Measurements from ENCODE around the gene E2F1. TPM values are rescaled to one million over a fixed set of nuclear protein-coding genes. Genes with fewer than 3 reads are reported as not detected.

Gene E2F1
- total and polyA plus RNA-seq, 4 experiments from 2014 or later, result 0.46 to 2.6 (median 1.6) TPM

DNA sequence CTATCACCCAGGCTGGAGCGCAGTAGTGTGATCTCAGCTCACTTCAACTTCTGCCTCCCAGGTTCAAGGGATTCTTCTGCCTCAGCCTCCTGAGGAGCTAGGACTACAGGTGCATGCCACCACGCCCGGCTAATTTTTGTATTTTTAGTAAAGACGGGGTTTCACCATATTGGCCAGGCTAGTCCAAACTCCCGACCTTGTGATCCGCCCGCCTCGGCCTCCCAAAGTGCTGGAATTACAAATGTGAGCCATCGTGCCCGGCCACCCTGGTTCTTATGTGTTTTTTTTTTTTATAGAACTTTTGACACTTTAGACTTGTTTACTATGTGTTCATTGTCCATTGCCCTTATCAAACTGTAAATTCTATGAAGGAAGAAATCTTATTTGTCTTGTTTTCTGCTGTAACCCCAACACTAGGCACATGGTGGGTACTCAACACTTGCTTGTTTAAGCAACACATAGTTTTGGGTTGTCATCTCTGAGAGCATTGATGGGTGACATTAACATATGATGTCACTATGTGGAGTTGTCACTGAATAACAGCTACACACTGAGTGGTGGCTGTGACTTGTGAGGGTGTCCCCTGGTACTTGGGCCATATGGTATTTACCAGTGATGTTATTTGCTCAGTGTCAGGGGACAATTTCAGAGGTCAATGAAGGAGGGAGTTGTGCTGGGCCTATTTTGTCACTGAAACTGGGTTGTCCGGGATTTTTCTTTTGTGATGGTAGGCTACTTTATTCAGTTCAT is 35.4 kb upstream of the E2F1 start:
- H3K4me1 ChIP-seq (ENCODE audit: insufficient read depth, low read length), result peaks cover 15% of the 10 kb centered on the region
- CTCF ChIA-PET (ENCODE audit: partially characterized antibody), result interaction anchor here (0.6 to 1.8 kb wide), 3 partner anchors 55 to 320 kb away, joined by 3 to 4 read pairs (median 3); partner anchors contain the start of genes ACTL10 and CDK5RAP1

GRCh38 chr20:33719989-33720709 is 34.0 kb upstream of the E2F1 start, which contains the start of gene PXMP4:
Gene PXMP4 (minus strand): TSS chr20:33720310. CDS start chr20:33720207, 103 bp downstream.
- H3K9me3 Mint-ChIP-seq, result peaks cover 0 to 8% (median 0%) of the 10 kb centered on the region in 8 donors
- H3K4me3 Mint-ChIP-seq, result peak within 1 kb of the TSS; percentile 86 to 97 (median 90)
- ChIA-PET POLR2A (ENCODE audit: partially characterized antibody) (interaction anchor here (0.6 to 3.2 kb wide), 24 partner anchors 10 to 392 kb away, joined by 3 to 55 read pairs (median 4); partner anchors contain the start of genes ACTL10, CBFA2T2, E2F1 and EIF2S2), CTCF (ENCODE audit: partially characterized antibody) (interaction anchor here (1.0 to 1.9 kb wide), 4 partner anchors 12 to 230 kb away, joined by 3 to 9 read pairs (median 4); partner anchors contain the start of genes ACTL10, CBFA2T2 and ZNF341)
- H3K4me1 ChIP-seq (ENCODE audit: insufficient read depth, low read length), result peaks cover 15% of the 10 kb centered on the region
- no peaks in the 10 kb centered on the region for H3K36me3 ChIP-seq (ENCODE audit: insufficient read depth, low read length)
- peak within 1 kb of the TSS; percentile 81 to 98 (median 92) for H3K27ac Mint-ChIP-seq
- peaks cover 0 to 12% of the 10 kb centered on the region in 2 donors for H3K36me3 Mint-ChIP-seq
- H3K4me3 ChIP-seq (ENCODE audit: low read length in 2 of 2), result peak within 1 kb of the TSS; percentile 25 to 88
- no peaks in the 10 kb centered on the region for H3K27me3 Mint-ChIP-seq
- H3K4me1 Mint-ChIP-seq, result peaks cover 18 to 40% (median 23%) of the 10 kb centered on the region in 4 donors
- intact Hi-C loops (cut with micrococcal nuclease), result loop anchor here (1.0 kb wide), 4 partner anchors 12 to 231 kb away; partner anchors contain the start of genes CHMP4B and E2F1
- DNase-seq, result peak; percentile 90 to 96 (median 94)
- no peaks in the 10 kb centered on the region for H3K9me3 ChIP-seq (ENCODE audit: control insufficient read depth in 1 of 2, low read length in 2 of 2)
- no peaks in the 10 kb centered on the region for H3K27me3 ChIP-seq (ENCODE audit: insufficient read depth, low read length)
- H3K27ac ChIP-seq (ENCODE audit: low read depth, low read length), result peak within 1 kb of the TSS; percentile 67

More for the DNA sequence above, 35.4 kb upstream of the E2F1 start:
- Mint-ChIP-seq H3K36me3 (peaks cover 0 to 6% of the 10 kb centered on the region in 2 donors), H3K4me1 (peaks cover 15 to 36% (median 20%) of the 10 kb centered on the region in 4 donors), H3K9me3 (peaks cover 0 to 8% (median 0%) of the 10 kb centered on the region in 8 donors), H3K27me3 (no peaks in the 10 kb centered on the region), H3K4me3 (peak overlapping the region in 5 of 8 donors; percentile 35 to 97 (median 88)), H3K27ac (peak overlapping the region in 2 of 7 donors; percentile 58 to 95)
- H3K4me3 ChIP-seq (ENCODE audit: low read length in 2 of 2), result no peak overlapping the region
- H3K36me3 ChIP-seq (ENCODE audit: insufficient read depth, low read length), result no peaks in the 10 kb centered on the region
- no peaks in the 10 kb centered on the region for H3K27me3 ChIP-seq (ENCODE audit: insufficient read depth, low read length)
- DNase-seq, result no peak
- H3K9me3 ChIP-seq (ENCODE audit: control insufficient read depth in 1 of 2, low read length in 2 of 2), result no peaks in the 10 kb centered on the region
- no peak overlapping the region for H3K27ac ChIP-seq (ENCODE audit: low read depth, low read length)
- intact Hi-C loops (cut with micrococcal nuclease), result no loop called here
- POLR2A ChIA-PET (ENCODE audit: partially characterized antibody), result interaction anchor here (2.3 to 3.2 kb wide), 4 partner anchors 11 to 232 kb away, joined by 13 to 55 read pairs (median 20); partner anchors contain the start of genes CBFA2T2 and ZNF341

DNA sequence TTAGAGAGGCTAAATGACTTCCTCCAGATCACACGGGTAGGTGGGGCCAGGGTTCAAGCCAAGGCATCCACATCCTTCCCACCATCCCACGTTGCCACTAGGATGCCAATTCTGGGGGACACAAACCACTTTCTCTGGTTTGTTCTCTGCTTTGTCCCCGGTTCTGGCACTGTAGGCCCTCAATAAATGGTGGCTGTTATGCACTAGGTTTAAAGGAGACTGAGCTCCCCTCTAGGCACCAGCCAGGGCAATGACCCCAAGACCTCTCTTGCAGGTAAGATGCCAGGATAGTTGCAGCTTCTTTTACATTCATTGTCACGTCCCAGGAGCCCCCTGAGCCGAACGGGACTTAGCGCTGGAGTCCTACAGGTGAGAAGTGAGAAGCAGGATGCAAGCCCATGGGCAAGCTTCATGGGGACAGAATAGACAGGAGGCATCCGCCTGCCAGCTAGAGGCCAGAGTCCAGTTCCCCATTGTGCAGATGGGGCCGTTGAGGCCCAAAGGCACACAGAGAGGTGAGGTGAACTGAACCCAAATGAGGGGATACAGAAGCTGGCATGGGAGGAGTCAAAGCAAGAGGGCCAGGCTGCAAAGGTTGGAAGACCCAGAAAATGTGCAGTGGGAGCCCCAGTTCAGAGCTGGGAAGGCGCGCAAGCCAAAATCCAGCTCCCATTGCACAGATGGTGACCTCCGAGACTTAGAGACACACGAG is 33.2 kb upstream of the E2F1 start:
- Histone ChIP-seq H3K27me3 (ENCODE audit: insufficient read depth, low read length) (no peaks in the 10 kb centered on the region), H3K36me3 (ENCODE audit: insufficient read depth, low read length) (peaks cover 5% of the 10 kb centered on the region), H3K27ac (ENCODE audit: low read depth, low read length) (peak overlapping the region; percentile 67), H3K9me3 (ENCODE audit: control insufficient read depth in 1 of 2, low read length in 2 of 2) (no peaks in the 10 kb centered on the region), H3K4me3 (ENCODE audit: low read length in 2 of 2) (peak overlapping the region; percentile 25 to 88), H3K4me1 (ENCODE audit: insufficient read depth, low read length) (peaks cover 15% of the 10 kb centered on the region)
- peak in 1 of 5 donors; percentile 1 for DNase-seq
- CTCF ChIA-PET (ENCODE audit: partially characterized antibody), result interaction anchor here (1.0 to 1.9 kb wide), 5 partner anchors 13 to 229 kb away, joined by 3 to 9 read pairs (median 4); partner anchors contain the start of genes ACTL10, CBFA2T2 and ZNF341
- POLR2A ChIA-PET (ENCODE audit: partially characterized antibody), result interaction anchor here (0.8 to 3.2 kb wide), 20 partner anchors 10 to 393 kb away, joined by 3 to 55 read pairs (median 6); partner anchors contain the start of genes ACTL10, CBFA2T2, E2F1 and EIF2S2
- intact Hi-C loops (cut with micrococcal nuclease), result no loop called here
- peaks cover 0 to 8% (median 0%) of the 10 kb centered on the region in 8 donors for H3K9me3 Mint-ChIP-seq
- H3K27me3 Mint-ChIP-seq, result no peaks in the 10 kb centered on the region
- peak overlapping the region; percentile 86 to 97 (median 90) for H3K4me3 Mint-ChIP-seq
- peaks cover 0 to 12% of the 10 kb centered on the region in 2 donors for H3K36me3 Mint-ChIP-seq
- peak overlapping the region; percentile 81 to 98 (median 92) for H3K27ac Mint-ChIP-seq
- peaks cover 18 to 40% (median 23%) of the 10 kb centered on the region in 4 donors for H3K4me1 Mint-ChIP-seq

DNA sequence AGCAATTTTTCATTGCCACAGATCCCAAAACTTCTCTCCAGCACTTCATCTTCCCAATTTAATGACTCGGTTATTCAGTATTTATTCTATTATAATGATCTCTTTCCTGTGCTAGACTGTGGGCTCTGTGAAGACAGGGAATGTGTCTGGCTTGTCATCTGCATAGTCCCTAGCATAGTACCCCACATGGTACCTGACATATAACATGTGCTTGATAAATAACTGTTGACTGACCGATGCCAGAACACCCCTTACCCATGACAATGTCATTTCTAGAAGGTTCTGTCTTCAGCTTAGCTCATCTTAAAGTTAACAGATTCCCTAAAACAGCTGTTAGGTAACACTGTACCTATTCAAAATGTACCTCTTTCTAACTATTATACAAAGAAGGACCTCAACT is 30.3 kb upstream of the E2F1 start:
- peaks cover 17 to 33% of the 10 kb centered on the region in 2 donors for H3K36me3 Mint-ChIP-seq
- H3K4me3 Mint-ChIP-seq, result no peak overlapping the region
- no peaks in the 10 kb centered on the region for H3K27me3 Mint-ChIP-seq
- Histone ChIP-seq H3K9me3 (ENCODE audit: control insufficient read depth in 1 of 2, low read length in 2 of 2) (no peaks in the 10 kb centered on the region), H3K4me1 (ENCODE audit: insufficient read depth, low read length) (peaks cover 15% of the 10 kb centered on the region), H3K27ac (ENCODE audit: low read depth, low read length) (no peak overlapping the region), H3K4me3 (ENCODE audit: low read length in 2 of 2) (no peak overlapping the region), H3K27me3 (ENCODE audit: insufficient read depth, low read length) (no peaks in the 10 kb centered on the region), H3K36me3 (ENCODE audit: insufficient read depth, low read length) (peaks cover 28% of the 10 kb centered on the region)
- peak overlapping the region in 1 of 7 donors; percentile 76 for H3K27ac Mint-ChIP-seq
- CTCF ChIA-PET (ENCODE audit: partially characterized antibody), result no interaction called here
- no peak for DNase-seq
- H3K4me1 Mint-ChIP-seq, result peaks cover 20 to 40% (median 26%) of the 10 kb centered on the region in 4 donors
- POLR2A ChIA-PET (ENCODE audit: partially characterized antibody), result no interaction called here
- intact Hi-C loops (cut with micrococcal nuclease), result no loop called here
- H3K9me3 Mint-ChIP-seq, result peaks cover 0 to 8% (median 0%) of the 10 kb centered on the region in 8 donors

- Mint-ChIP-seq H3K4me3 (no peak overlapping the region), H3K27ac (peak overlapping the region in 3 of 7 donors; percentile 27 to 70 (median 50)), H3K4me1 (peaks cover 5 to 32% (median 19%) of the 10 kb centered on the region in 4 donors), H3K27me3 (no peaks in the 10 kb centered on the region), H3K36me3 (peaks cover 26 to 40% of the 10 kb centered on the region in 2 donors), H3K9me3 (peaks cover 0 to 2% (median 0%) of the 10 kb centered on the region in 8 donors)
- peaks cover 34% of the 10 kb centered on the region for H3K36me3 ChIP-seq (ENCODE audit: insufficient read depth, low read length)
- CTCF ChIA-PET (ENCODE audit: partially characterized antibody), result no interaction called here
- H3K4me1 ChIP-seq (ENCODE audit: insufficient read depth, low read length), result peaks cover 12% of the 10 kb centered on the region
- no peak overlapping the region for H3K4me3 ChIP-seq (ENCODE audit: low read length in 2 of 2)
- H3K9me3 ChIP-seq (ENCODE audit: control insufficient read depth in 1 of 2, low read length in 2 of 2), result no peaks in the 10 kb centered on the region
- intact Hi-C loops (cut with micrococcal nuclease), result no loop called here
- H3K27ac ChIP-seq (ENCODE audit: low read depth, low read length), result no peak overlapping the region
- no peak for DNase-seq
- no peaks in the 10 kb centered on the region for H3K27me3 ChIP-seq (ENCODE audit: insufficient read depth, low read length)
- POLR2A ChIA-PET (ENCODE audit: partially characterized antibody), result no interaction called here
Observed at GRCh38 chr20:33713865-33714367, 27.7 kb upstream of the E2F1 start.

- intact Hi-C loops (cut with micrococcal nuclease), result no loop called here
- H3K4me3 ChIP-seq (ENCODE audit: low read length in 2 of 2), result no peak overlapping the region
- H3K36me3 Mint-ChIP-seq, result peaks cover 33 to 45% of the 10 kb centered on the region in 2 donors
Observed at GRCh38 chr20:33711446-33711738, 25.2 kb upstream of the E2F1 start.

More at GRCh38 chr20:33711446-33711738, 25.2 kb upstream of the E2F1 start:
- POLR2A ChIA-PET (ENCODE audit: partially characterized antibody), result interaction anchor here (1.2 kb wide), 1 partner anchor 43 kb away, joined by 3 read pairs; no protein-coding TSS in a partner anchor
- CTCF ChIA-PET (ENCODE audit: partially characterized antibody), result no interaction called here
- H3K36me3 ChIP-seq (ENCODE audit: insufficient read depth, low read length), result peaks cover 41% of the 10 kb centered on the region
- no peak overlapping the region for H3K27ac ChIP-seq (ENCODE audit: low read depth, low read length)
- no peak for DNase-seq
- Mint-ChIP-seq H3K27ac (no peak overlapping the region), H3K27me3 (no peaks in the 10 kb centered on the region), H3K9me3 (no peaks in the 10 kb centered on the region), H3K4me1 (peaks cover 0 to 22% (median 12%) of the 10 kb centered on the region in 4 donors), H3K4me3 (no peak overlapping the region)
- no peaks in the 10 kb centered on the region for H3K9me3 ChIP-seq (ENCODE audit: control insufficient read depth in 1 of 2, low read length in 2 of 2)
- no peaks in the 10 kb centered on the region for H3K27me3 ChIP-seq (ENCODE audit: insufficient read depth, low read length)
- H3K4me1 ChIP-seq (ENCODE audit: insufficient read depth, low read length), result peaks cover 6% of the 10 kb centered on the region
